Activated CD4-positive, alpha-beta T cell treated with anti-CD3 and anti-CD28 coated beads, Interleukin-2, amount 10 ng/mL, durations not matched to agents 24 days and 14 days (primary cell): ENCODE data around the gene TM9SF4. TPM values are rescaled to one million over a fixed set of nuclear protein-coding genes. Genes with fewer than 3 reads are reported as not detected.
A peak's percentile ranks its signal among the peaks of the same experiment; 100 is the strongest.

ENCODE experiments used
- DNase-seq: peaks from one replicate; pipeline ENCODE4 v3.0.0; 2022
- H3K27ac Mint-ChIP-seq: one replicate; pipeline ENCODE4 v1.8.0; 2022; ENCODE audit warnings: mild to moderate bottlenecking, mixed read lengths
- H3K27me3 Mint-ChIP-seq: one replicate; pipeline ENCODE4 v1.8.0; 2022; ENCODE audit warnings: mixed read lengths
- H3K36me3 Mint-ChIP-seq: one replicate; pipeline ENCODE4 v1.8.0; 2022; ENCODE audit warnings: low read depth, mild to moderate bottlenecking, mixed read lengths
- H3K4me1 Mint-ChIP-seq: one replicate; pipeline ENCODE4 v1.8.0; 2021; ENCODE audit warnings: mixed read lengths
- H3K4me3 Mint-ChIP-seq: one replicate; pipeline ENCODE4 v1.8.0; 2022; ENCODE audit warnings: mild to moderate bottlenecking, moderate library complexity, mixed read lengths
- H3K9me3 Mint-ChIP-seq: one replicate; pipeline ENCODE4 v1.8.0; 2021; ENCODE audit warnings: mixed read lengths
- intact Hi-C: fragments of 100-400 bp; cut with micrococcal nuclease; formaldehyde crosslinking; loops from one replicate; pipeline ENCODE4 v1.15.1; 2023
- total RNA-seq: library from RNA; stranded (reverse); gene quantifications from 2 replicates; pipeline ENCODE4 v1.2.3, GENCODE V29; 2022

The TM9SF4 gene
- total RNA-seq, 1 donor from 2014 or later = 49.8 TPM

GRCh38 chr20:32078322-32078721 lies 31.2 kb upstream of the TM9SF4 start:
- intact Hi-C loops = no loop called here
- Mint-ChIP-seq H3K9me3 (no peaks in the 10 kb centered on the region), H3K4me3 (no peak overlapping the region)

GRCh38 chr20:32078791-32079190 lies 30.7 kb upstream of the TM9SF4 start:
- Mint-ChIP-seq H3K4me1 (no peaks in the 10 kb centered on the region), H3K27me3 (peaks cover 8% of the 10 kb centered on the region), H3K27ac (no peak overlapping the region), H3K4me3 (no peak overlapping the region), H3K9me3 (no peaks in the 10 kb centered on the region), H3K36me3 (no peaks in the 10 kb centered on the region)
- intact Hi-C loops = no loop called here
- no peak for DNase-seq

More at GRCh38 chr20:32078322-32078721, 31.2 kb upstream of the TM9SF4 start:
- H3K36me3 Mint-ChIP-seq = no peaks in the 10 kb centered on the region
- DNase-seq = no peak
- H3K27ac Mint-ChIP-seq = no peak overlapping the region
- peaks cover 8% of the 10 kb centered on the region for H3K27me3 Mint-ChIP-seq
- H3K4me1 Mint-ChIP-seq = no peaks in the 10 kb centered on the region

DNA sequence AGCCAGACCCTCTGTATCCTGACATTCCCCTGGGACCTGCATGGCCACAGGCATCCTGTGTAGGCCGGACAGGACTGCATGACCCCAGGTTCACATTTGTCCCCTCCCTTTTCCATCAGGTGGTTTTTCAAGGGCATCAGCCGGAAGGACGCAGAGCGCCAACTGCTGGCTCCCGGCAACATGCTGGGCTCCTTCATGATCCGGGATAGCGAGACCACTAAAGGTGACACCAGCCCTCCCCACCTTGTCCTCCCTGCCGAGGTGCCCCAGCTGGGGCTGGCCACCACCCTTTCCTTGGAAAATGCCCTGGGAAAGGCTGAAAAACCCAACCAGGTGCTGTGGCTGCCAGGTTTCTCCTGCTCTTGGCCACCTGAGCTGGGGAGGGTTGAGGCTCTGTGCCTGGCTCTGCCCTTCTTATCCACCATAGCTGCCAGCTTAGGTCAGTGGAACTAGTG lies 29.8 kb upstream of the TM9SF4 start:
- Mint-ChIP-seq H3K36me3 (no peaks in the 10 kb centered on the region), H3K27ac (no peak overlapping the region), H3K9me3 (no peaks in the 10 kb centered on the region), H3K4me1 (no peaks in the 10 kb centered on the region), H3K4me3 (no peak overlapping the region), H3K27me3 (peaks cover 10% of the 10 kb centered on the region)
- DNase-seq = no peak
- intact Hi-C loops = no loop called here

DNA sequence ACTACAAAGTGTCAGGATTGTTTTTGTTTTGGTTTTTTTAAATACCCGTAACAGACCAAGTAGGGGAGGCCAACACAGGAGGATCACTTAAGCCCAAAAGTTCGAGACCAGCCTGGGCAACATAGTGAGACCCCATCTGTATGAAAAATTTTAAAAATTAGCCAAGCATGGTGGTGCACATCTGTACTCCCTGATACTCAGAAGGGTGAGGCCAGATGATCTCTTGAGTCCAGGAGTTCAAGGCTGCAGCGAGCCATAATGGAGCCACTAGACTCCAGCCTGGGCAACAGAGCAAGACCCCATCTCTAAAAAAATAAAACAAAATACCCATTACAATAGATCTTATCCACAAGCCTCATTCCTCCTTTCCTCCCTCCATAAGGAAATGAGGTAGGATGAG lies 28.7 kb upstream of the TM9SF4 start:
- Mint-ChIP-seq H3K36me3 (no peaks in the 10 kb centered on the region), H3K9me3 (no peaks in the 10 kb centered on the region), H3K4me3 (no peak overlapping the region), H3K27ac (no peak overlapping the region), H3K4me1 (no peaks in the 10 kb centered on the region), H3K27me3 (peaks cover 10% of the 10 kb centered on the region)
- intact Hi-C loops = no loop called here
- DNase-seq = no peak

DNA sequence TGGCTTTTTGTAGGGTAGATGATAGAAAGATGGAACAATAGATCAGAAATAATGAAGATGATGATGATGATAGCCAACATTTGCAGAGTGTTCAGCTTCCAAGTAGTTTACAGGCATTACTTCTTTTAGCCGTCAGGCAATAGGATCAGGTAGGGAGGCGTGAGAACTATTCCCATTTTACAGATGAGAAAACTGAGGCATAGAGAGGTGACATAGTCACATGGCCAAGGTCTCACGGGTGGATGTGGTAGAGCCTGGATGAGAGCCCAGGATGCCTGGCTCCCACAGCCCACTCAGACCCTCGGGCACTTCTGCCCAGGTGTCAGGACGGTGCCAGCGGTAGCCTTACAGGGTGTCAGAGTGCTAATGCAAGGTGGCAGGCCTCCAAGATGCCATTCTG lies 26.0 kb upstream of the TM9SF4 start:
- Mint-ChIP-seq H3K4me3 (no peak overlapping the region), H3K27ac (no peak overlapping the region)
- intact Hi-C loops = no loop called here

DNA sequence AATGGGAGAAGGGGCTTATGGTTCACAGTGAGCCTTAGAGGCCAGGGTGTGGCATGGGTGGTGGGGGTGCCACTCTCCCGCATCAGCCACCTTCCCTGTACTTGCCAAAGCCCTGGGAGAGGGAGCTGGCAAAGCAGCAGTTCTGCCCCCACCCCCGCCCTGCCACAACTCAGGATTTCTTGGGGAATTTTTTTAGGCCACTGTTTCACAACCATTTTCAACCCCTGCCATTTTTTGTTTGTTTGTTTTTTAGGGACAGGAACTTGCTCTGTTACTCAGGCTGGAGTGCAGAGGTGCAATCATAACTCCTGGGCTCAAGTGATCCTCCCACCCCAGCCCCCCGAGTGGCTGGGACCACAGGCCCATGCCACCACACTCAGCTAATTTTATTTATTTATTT lies 22.4 kb upstream of the TM9SF4 start:
- Mint-ChIP-seq H3K9me3 (no peaks in the 10 kb centered on the region), H3K27me3 (peaks cover 6% of the 10 kb centered on the region), H3K4me3 (no peak overlapping the region), H3K36me3 (no peaks in the 10 kb centered on the region), H3K4me1 (peaks cover 1% of the 10 kb centered on the region), H3K27ac (no peak overlapping the region)
- no peak for DNase-seq
- intact Hi-C loops = no loop called here

More for the DNA sequence above, 26.0 kb upstream of the TM9SF4 start:
- H3K9me3 Mint-ChIP-seq = no peaks in the 10 kb centered on the region
- no peak for DNase-seq
- no peaks in the 10 kb centered on the region for H3K36me3 Mint-ChIP-seq
- H3K4me1 Mint-ChIP-seq = no peaks in the 10 kb centered on the region
- peaks cover 7% of the 10 kb centered on the region for H3K27me3 Mint-ChIP-seq

GRCh38 chr20:32088759-32089158 lies 20.8 kb upstream of the TM9SF4 start:
- peaks cover 2% of the 10 kb centered on the region for H3K4me1 Mint-ChIP-seq
- H3K36me3 Mint-ChIP-seq = no peaks in the 10 kb centered on the region
- no peak overlapping the region for H3K4me3 Mint-ChIP-seq
- no peak for DNase-seq
- no peaks in the 10 kb centered on the region for H3K9me3 Mint-ChIP-seq
- peaks cover 11% of the 10 kb centered on the region for H3K27me3 Mint-ChIP-seq
- intact Hi-C loops = no loop called here
- H3K27ac Mint-ChIP-seq = no peak overlapping the region

DNA sequence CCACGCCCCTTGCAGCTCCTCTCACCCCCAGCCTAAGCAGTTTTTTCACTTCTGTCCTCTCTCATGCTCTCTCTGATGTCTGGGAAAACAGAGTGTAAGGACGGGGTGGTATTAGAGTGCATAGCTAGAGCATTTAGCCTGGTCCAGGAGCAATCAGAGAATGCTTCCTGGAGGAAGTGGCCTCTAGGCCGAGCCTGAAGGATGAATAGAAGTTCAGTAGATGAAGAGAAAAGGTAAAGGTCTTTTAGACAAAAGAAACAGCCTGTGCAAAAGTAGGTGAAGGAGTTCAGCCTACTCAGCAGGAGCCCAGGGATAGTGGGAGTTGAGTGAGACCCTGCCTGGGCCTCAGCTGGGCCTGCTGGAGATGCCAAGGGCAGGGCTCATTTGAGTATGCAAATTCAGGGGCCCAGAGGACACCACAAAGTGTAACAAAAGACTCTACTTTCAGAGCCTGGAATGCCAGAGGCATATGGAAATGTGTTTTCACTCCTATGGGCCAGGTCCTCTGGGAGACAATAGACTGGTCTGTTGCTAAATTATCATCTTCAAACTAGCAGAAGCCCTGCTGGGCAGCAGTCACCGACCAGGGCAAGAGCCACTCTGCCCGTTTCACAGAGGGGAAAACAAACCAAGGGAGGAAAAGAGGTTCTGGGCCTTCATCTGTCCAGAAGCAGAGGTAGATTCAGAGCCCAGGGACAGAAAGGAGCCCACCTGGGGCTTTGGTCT lies 19.7 kb upstream of the TM9SF4 start:
- Mint-ChIP-seq H3K36me3 (no peaks in the 10 kb centered on the region), H3K4me1 (peaks cover 2% of the 10 kb centered on the region), H3K4me3 (no peak overlapping the region), H3K9me3 (no peaks in the 10 kb centered on the region), H3K27me3 (peaks cover 16% of the 10 kb centered on the region), H3K27ac (no peak overlapping the region)
- intact Hi-C loops = no loop called here
- no peak for DNase-seq

DNA sequence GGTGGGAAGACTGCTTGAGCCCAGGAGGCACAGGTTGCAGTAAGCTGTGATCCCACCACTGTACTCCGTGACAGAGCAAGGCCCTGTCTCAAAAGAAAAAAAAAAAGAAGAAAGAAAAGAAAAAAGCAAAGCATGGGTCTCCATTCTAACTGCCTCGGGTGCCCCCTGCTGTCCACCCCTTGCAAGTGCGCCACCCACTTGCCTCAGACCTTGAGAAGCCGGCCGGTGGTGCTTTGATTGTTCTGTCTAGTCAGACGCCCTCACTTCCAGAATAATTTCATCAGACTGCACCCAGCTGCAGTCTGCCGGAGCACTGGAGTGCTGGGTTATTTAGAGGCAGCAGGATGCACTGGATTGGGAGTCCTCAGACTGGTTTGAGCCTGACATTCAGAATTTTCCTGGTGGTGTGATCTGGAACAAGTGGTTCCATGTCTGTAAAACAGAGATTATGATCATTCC lies 17.6 kb upstream of the TM9SF4 start:
- Mint-ChIP-seq H3K36me3 (no peaks in the 10 kb centered on the region), H3K4me3 (no peak overlapping the region), H3K27ac (no peak overlapping the region), H3K9me3 (no peaks in the 10 kb centered on the region), H3K27me3 (peaks cover 18% of the 10 kb centered on the region), H3K4me1 (peaks cover 2% of the 10 kb centered on the region)
- DNase-seq = peak; percentile 93
- intact Hi-C loops = loop anchor here (1.0 kb wide), 3 partner anchors 61 to 270 kb away; no protein-coding TSS in a partner anchor

DNA sequence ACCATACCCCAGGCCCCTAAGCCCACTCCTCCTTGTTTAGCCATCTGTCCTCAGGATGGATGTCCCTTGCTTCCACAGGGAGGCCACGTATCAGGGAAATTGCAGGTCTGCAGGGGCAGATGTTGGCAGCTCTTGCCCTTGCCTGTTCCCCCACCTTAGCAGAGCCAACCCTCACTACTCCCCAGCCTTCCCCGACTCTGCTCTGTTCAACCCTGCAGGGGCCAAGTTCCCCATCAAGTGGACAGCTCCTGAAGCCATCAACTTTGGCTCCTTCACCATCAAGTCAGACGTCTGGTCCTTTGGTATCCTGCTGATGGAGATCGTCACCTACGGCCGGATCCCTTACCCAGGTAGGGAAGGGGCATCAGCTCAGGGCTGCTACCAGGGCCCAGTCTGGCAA lies 10.7 kb upstream of the TM9SF4 start:
- Mint-ChIP-seq H3K9me3 (no peaks in the 10 kb centered on the region), H3K27ac (no peak overlapping the region), H3K36me3 (no peaks in the 10 kb centered on the region), H3K27me3 (peaks cover 25% of the 10 kb centered on the region), H3K4me1 (no peaks in the 10 kb centered on the region), H3K4me3 (no peak overlapping the region)
- DNase-seq = no peak
- intact Hi-C loops = no loop called here

DNA sequence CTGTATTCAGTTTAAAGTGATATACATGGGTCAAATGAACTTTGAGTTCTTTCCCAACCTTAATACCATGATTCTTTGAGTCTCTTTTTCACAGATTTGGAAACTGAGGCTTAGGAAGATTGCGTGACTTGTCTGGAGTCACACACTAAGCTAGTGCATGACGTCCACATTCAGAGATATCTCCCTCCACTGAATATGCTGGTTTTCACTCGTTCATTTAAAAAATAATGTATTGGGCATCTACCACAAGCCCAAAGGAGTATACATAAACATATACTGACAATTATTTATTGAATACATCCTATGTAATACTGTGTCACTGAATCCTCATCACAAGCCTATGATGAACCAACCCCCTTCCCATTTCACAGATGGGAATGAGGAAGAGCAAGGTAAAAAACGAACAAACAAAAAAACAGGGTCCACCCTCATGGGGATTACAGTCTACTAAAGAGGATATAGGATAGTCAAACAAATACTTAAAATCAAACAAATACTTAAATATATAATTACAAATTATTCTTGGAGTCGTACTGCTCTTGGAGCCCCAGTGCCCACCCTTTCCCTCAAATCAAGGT lies 611 bp upstream of the TM9SF4 start:
- no peak overlapping the region for H3K4me3 Mint-ChIP-seq
- DNase-seq = no peak
- no peaks in the 10 kb centered on the region for H3K9me3 Mint-ChIP-seq
- peaks cover 5% of the 10 kb centered on the region for H3K27me3 Mint-ChIP-seq
- H3K36me3 Mint-ChIP-seq = peaks cover 14% of the 10 kb centered on the region
- intact Hi-C loops = loop anchor here (1.0 to 10.0 kb wide), 3 partner anchors 95 to 249 kb away; partner anchors contain the start of genes ASXL1 and PDRG1
- peak overlapping the region; percentile 100 for H3K27ac Mint-ChIP-seq
- H3K4me1 Mint-ChIP-seq = peaks cover 29% of the 10 kb centered on the region

- Mint-ChIP-seq H3K9me3 (no peaks in the 10 kb centered on the region), H3K27me3 (peaks cover 3% of the 10 kb centered on the region), H3K27ac (peak overlapping the region; percentile 100), H3K4me1 (peaks cover 34% of the 10 kb centered on the region), H3K4me3 (peak overlapping the region; percentile 92), H3K36me3 (peaks cover 19% of the 10 kb centered on the region)
- no peak for DNase-seq
- intact Hi-C loops = no loop called here
These were observed 725 bp downstream of the TM9SF4 start for GRCh38 chr20:32110173-32110704.

DNA sequence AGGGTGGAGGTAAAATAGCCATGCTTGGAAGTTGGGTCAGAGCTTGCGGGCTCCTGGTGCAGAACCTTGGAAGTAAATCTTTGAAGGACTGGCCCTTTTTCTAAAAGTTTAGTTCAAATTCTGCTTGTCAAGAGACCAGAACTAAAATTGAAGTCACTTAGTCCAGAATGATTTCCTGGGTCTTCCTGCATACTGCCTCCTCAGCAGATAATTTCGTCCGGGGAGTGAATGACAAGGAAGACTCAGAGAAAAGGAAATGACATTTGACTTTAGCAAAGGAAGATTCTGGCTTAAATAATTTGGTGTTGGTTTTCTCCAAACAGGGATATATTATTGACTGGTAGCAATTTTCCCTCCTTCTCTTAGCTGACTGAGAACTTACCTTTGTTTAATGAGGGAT lies 1.2 kb downstream of the TM9SF4 start:
- Mint-ChIP-seq H3K27ac (peak overlapping the region; percentile 100), H3K4me1 (peaks cover 36% of the 10 kb centered on the region), H3K9me3 (no peaks in the 10 kb centered on the region), H3K4me3 (peak overlapping the region; percentile 92), H3K36me3 (peaks cover 22% of the 10 kb centered on the region), H3K27me3 (peaks cover 3% of the 10 kb centered on the region)
- intact Hi-C loops = no loop called here
- DNase-seq = no peak

GRCh38 chr20:32111156-32111686 lies 1.7 kb downstream of the TM9SF4 start:
- Mint-ChIP-seq H3K9me3 (no peaks in the 10 kb centered on the region), H3K27ac (no peak overlapping the region), H3K27me3 (peaks cover 3% of the 10 kb centered on the region), H3K36me3 (peaks cover 22% of the 10 kb centered on the region), H3K4me1 (peaks cover 39% of the 10 kb centered on the region), H3K4me3 (peak overlapping the region; percentile 92)
- DNase-seq = no peak
- intact Hi-C loops = no loop called here
